Esophagus squamous epithelium (tissue), 5 donors: ENCODE measurements around the gene DNM1L. TPM values are rescaled to one million over a fixed set of nuclear protein-coding genes. Genes with fewer than 3 reads are reported as not detected.
A peak's percentile ranks its signal among the peaks of the same experiment; 100 is the strongest.

Experiments
- DNase-seq: peaks from one replicate; lab custom pipeline; 2025; lab: John Stamatoyannopoulos, UW
- H3K27ac ChIP-seq, 4 donors: fragments of 200-600 bp; sonication (generic); one replicate each; pipeline ENCODE4 v1.5.1; 2016 to 2019; ENCODE audit warnings: mild to moderate bottlenecking in 1 of 4
- H3K27me3 ChIP-seq, 4 donors: fragments of 200-600 bp; sonication (generic); 1 replicate in 3 of 4; 2 replicates in 1 of 4; pipeline versions ENCODE4 v1.5.1 to v1.6.0; 2017 to 2021; ENCODE audit warnings: antibody characterized with exemption in 1 of 4
- H3K36me3 ChIP-seq, 3 donors: fragments of 200-600 bp; sonication (generic); one replicate each; pipeline ENCODE4 v1.5.1; 2016 to 2019
- H3K4me1 ChIP-seq, 3 donors: fragments of 200-600 bp; sonication (generic); one replicate each; pipeline ENCODE4 v1.5.1; 2017 to 2019
- H3K4me3 ChIP-seq, 4 donors: fragments of 200-600 bp; sonication (generic); 1 replicate in 3 of 4; 2 replicates in 1 of 4; pipeline ENCODE4 v1.5.1; 2016 to 2019; ENCODE audit warnings: mild to moderate bottlenecking in 2 of 4, moderate library complexity in 1 of 4
- H3K9me3 ChIP-seq, 3 donors: fragments of 200-600 bp; sonication (generic); one replicate each; pipeline ENCODE4 v1.5.1; 2016 to 2019
- CTCF ChIP-seq, 6 experiments: fragments of 450-650 bp in 4 of 6; fragments of 200-600 bp in 2 of 6; sonication (generic) in 2 of 6; IDR thresholded peaks; one replicate each; pipeline ENCODE4 v1.5.1; 2016 to 2019; ENCODE audit warnings: antibody characterized with exemption in 6 of 6, mild to moderate bottlenecking in 4 of 6, moderate library complexity in 4 of 6
- POLR2A ChIP-seq, 4 donors: fragments of 450-650 bp; IDR thresholded peaks; one replicate each; pipeline ENCODE4 v1.6.1; 2017; ENCODE audit warnings: antibody characterized with exemption in 4 of 4, mild to moderate bottlenecking in 4 of 4, moderate library complexity in 3 of 4
- WGBS, 2 donors: methylation state at CpG; one replicate each; pipeline ENCODE4 v1.1.5; 2018; 5-methylcytosine and 5-hydroxymethylcytosine counted together
- intact Hi-C: fragments of 100-400 bp; cut with DNase I; formaldehyde crosslinking; loops from one replicate; pipeline ENCODE4 v1.15.0; 2022
- total RNA-seq, 4 donors: library from RNA; depleted of rRNA; stranded (reverse); fragments of >200 nt; gene quantifications; one replicate each; pipeline ENCODE4 v1.1.0, GENCODE V29; 2016
- donor health status: DM: yes; HTN: yes; CAD: no.

DNM1L gene
- total RNA-seq, 4 donors from 2014 or later, result 28.2 to 66.2 (median 48.6) TPM

- Histone ChIP-seq H3K27me3 (no peaks in the 10 kb centered on the region), H3K27ac (no peak overlapping the region), H3K9me3 (peaks cover 0 to 16% (median 9%) of the 10 kb centered on the region in 3 donors), H3K36me3 (no peaks in the 10 kb centered on the region), H3K4me1 (no peaks in the 10 kb centered on the region), H3K4me3 (peak overlapping the region in 1 of 4 donors; percentile 5)
- intact Hi-C loops, result no loop called here
- TF ChIP-seq POLR2A (IDR thresholded peaks at IDR 0.05), result no peak
- TF ChIP-seq CTCF (IDR thresholded peaks at IDR 0.05), result no peak
- no peak for DNase-seq
- 67 to 75% methylated on average over 7 to 10 of the region's 14 CpGs for WGBS, 2 donors
These were observed 13.1 kb upstream of the DNM1L start for GRCh38 chr12:32666018-32666417.

DNA sequence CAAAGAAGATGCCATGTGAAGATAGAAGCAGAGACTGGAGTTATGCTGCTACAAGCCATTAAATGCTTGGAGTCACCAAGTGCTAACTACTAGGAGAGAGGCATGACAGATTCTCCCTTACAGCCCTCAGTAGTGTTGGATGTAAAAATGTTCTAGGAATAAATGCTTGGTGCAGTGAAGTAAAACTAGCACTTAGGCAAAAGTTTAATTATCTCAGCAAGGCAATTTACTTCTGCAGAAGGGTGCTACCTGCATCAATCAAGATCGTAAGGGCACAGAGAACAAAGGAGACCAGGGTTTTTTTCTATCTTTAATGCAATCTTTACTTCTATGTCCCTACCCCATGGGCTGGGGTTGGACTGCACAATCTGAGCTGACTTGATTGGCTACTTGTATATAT is 9.5 kb upstream of the DNM1L start:
- 92 to 100% methylated on average over 1 of the region's 1 CpG for WGBS, 2 donors

GRCh38 chr12:32671930-32672780 is 6.9 kb upstream of the DNM1L start:
- no peaks in the 10 kb centered on the region for H3K36me3 ChIP-seq
- TF ChIP-seq POLR2A (IDR thresholded peaks at IDR 0.05) (no peak), CTCF (IDR thresholded peaks at IDR 0.05) (peak in 5 of 6 experiments; percentile 27 to 51 (median 40))
- peaks cover 0 to 16% (median 9%) of the 10 kb centered on the region in 3 donors for H3K9me3 ChIP-seq
- no peak overlapping the region for H3K27ac ChIP-seq
- no peak overlapping the region for H3K4me3 ChIP-seq
- no peaks in the 10 kb centered on the region for H3K4me1 ChIP-seq
- 31% methylated on average over 11 of the region's 11 CpGs for WGBS, 2 donors
- H3K27me3 ChIP-seq, result no peaks in the 10 kb centered on the region
- intact Hi-C loops, result loop anchor here (10.0 kb wide), 1 partner anchor 307 kb away; no protein-coding TSS in a partner anchor
- no peak for DNase-seq

More for the DNA sequence above, 9.5 kb upstream of the DNM1L start:
- Histone ChIP-seq H3K27me3 (no peaks in the 10 kb centered on the region), H3K4me1 (no peaks in the 10 kb centered on the region), H3K4me3 (no peak overlapping the region), H3K27ac (no peak overlapping the region), H3K9me3 (peaks cover 0 to 16% (median 9%) of the 10 kb centered on the region in 3 donors), H3K36me3 (no peaks in the 10 kb centered on the region)
- no peak for DNase-seq
- no peak for TF ChIP-seq POLR2A (IDR thresholded peaks at IDR 0.05)
- no peak for TF ChIP-seq CTCF (IDR thresholded peaks at IDR 0.05)
- intact Hi-C loops, result no loop called here

DNA sequence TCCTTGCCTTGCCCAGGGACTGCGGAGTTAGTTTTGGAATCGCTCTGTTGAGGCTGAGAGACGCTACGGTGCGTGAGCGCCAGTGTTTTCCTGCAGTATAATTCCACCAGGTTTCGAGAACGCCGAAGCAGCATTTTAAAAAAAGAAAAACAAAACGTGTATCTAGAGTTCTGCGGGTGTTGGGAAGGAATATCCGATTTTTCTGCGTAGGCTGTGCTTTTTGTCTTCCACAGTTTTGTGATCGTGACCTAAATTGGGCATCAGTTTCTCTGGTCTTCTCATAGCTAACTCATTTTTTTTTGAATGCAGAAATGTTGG is 778 bp downstream of the DNM1L start:
- intact Hi-C loops, result loop anchor here (10.0 kb wide), 1 partner anchor 315 kb away; no protein-coding TSS in a partner anchor

More for the DNA sequence above, 778 bp downstream of the DNM1L start:
- peak overlapping the region; percentile 72 to 100 (median 90) for H3K4me3 ChIP-seq
- no peak for DNase-seq
- TF ChIP-seq CTCF (IDR thresholded peaks at IDR 0.05), result no peak
- TF ChIP-seq POLR2A (IDR thresholded peaks at IDR 0.05), result no peak
- no peaks in the 10 kb centered on the region for H3K9me3 ChIP-seq
- WGBS, 2 donors, result 0% methylated on average over 13 to 14 of the region's 14 CpGs
- H3K27me3 ChIP-seq, result no peaks in the 10 kb centered on the region
- peak overlapping the region; percentile 92 to 99 (median 96) for H3K27ac ChIP-seq
- H3K36me3 ChIP-seq, result no peaks in the 10 kb centered on the region
- H3K4me1 ChIP-seq, result peaks cover 0 to 30% (median 8%) of the 10 kb centered on the region in 3 donors
